Keratinocyte (primary cell): ENCODE data around the gene ZCRB1. TPM values are rescaled to one million over a fixed set of nuclear protein-coding genes. Genes with fewer than 3 reads are reported as not detected.

Experiments
- DNase-seq: peaks from one replicate; pipeline ENCODE4 v3.0.0-alpha.2; 2011; ENCODE audit warnings: low read depth, missing footprints, low spot score
- FAIRE-seq: peaks from 2 replicates; lab custom pipeline; 2011; peaks lifted over from hg19 to GRCh38; lab: Jason Lieb, UNC
- H2AFZ ChIP-seq: 2 replicates; pipeline ENCODE4 v1.6.0; 2012; ENCODE audit warnings: low read length, control low read depth, inconsistent platforms; ENCODE audit not compliant: control insufficient read depth
- H3K27ac ChIP-seq: 2 replicates; pipeline ENCODE4 v1.5.1; 2011; ENCODE audit warnings: low read length; ENCODE audit not compliant: control insufficient read depth, insufficient read depth
- H3K27me3 ChIP-seq: 3 replicates; pipeline ENCODE4 v1.6.0; 2011; ENCODE audit warnings: low read length; ENCODE audit not compliant: control insufficient read depth, insufficient read depth; ENCODE audit errors: extremely low read depth
- H3K36me3 ChIP-seq, 2 experiments: 2 replicates in 1 of 2; 3 replicates in 1 of 2; pipeline ENCODE4 v1.5.1; 2011; ENCODE audit warnings: low read length in 2 of 2, mild to moderate bottlenecking in 1 of 2; ENCODE audit not compliant: control insufficient read depth in 2 of 2, insufficient read depth in 2 of 2; ENCODE audit errors: extremely low read depth in 1 of 2
- H3K4me1 ChIP-seq: 3 replicates; pipeline ENCODE4 v1.5.1; 2011; ENCODE audit warnings: low read length; ENCODE audit not compliant: control insufficient read depth, insufficient read depth; ENCODE audit errors: extremely low read depth
- H3K4me2 ChIP-seq: 3 replicates; pipeline ENCODE4 v1.6.0; 2011; ENCODE audit warnings: low read depth, low read length; ENCODE audit not compliant: control insufficient read depth, insufficient read depth; ENCODE audit errors: extremely low read depth
- H3K4me3 ChIP-seq, 3 experiments: fragments of 200-600 bp in 1 of 3; sonication (generic) in 1 of 3; 2 replicates in 2 of 3; 3 replicates in 1 of 3; pipeline ENCODE4 v1.5.1; 2011 to 2016; ENCODE audit warnings: low read length in 3 of 3, mild to moderate bottlenecking in 3 of 3, control low read depth in 2 of 3, inconsistent platforms in 1 of 3, low read depth in 1 of 3, mixed read lengths in 1 of 3, mixed run types in 1 of 3, moderate library complexity in 1 of 3; ENCODE audit not compliant: control insufficient read depth in 2 of 3, insufficient read depth in 2 of 3; ENCODE audit errors: extremely low read depth in 1 of 3
- H3K79me2 ChIP-seq: 2 replicates; pipeline ENCODE4 v1.6.0; 2012; ENCODE audit warnings: low read length; ENCODE audit not compliant: control insufficient read depth, insufficient read depth
- H3K9ac ChIP-seq: 3 replicates; pipeline ENCODE4 v1.6.0; 2011; ENCODE audit warnings: low read length; ENCODE audit not compliant: control insufficient read depth, insufficient read depth; ENCODE audit errors: extremely low read depth
- H3K9me1 ChIP-seq: 3 replicates; pipeline ENCODE4 v1.6.0; 2011; ENCODE audit warnings: low read length; ENCODE audit not compliant: control insufficient read depth, insufficient read depth; ENCODE audit errors: extremely low read depth
- H3K9me3 ChIP-seq: 2 replicates; pipeline ENCODE4 v1.5.1; 2012; ENCODE audit warnings: low read depth, low read length; ENCODE audit not compliant: control insufficient read depth
- H4K20me1 ChIP-seq: 3 replicates; pipeline ENCODE4 v1.6.0; 2011; ENCODE audit warnings: low read length; ENCODE audit not compliant: control insufficient read depth, insufficient read depth; ENCODE audit errors: extremely low read depth
- EZH2 ChIP-seq: IDR thresholded peaks from one replicate; pipeline ENCODE4 v1.6.1; 2012; ENCODE audit warnings: inconsistent platforms, mild to moderate bottlenecking, low read length, moderate library complexity
- dilution Hi-C: fragments of 300-500 bp; cut with MboI; formaldehyde crosslinking; loops from one replicate; pipeline ENCODE4 v1.7.0; 2020; ENCODE audit warnings: low sequenced_read_pairs; ENCODE audit not compliant: extremely low pct_ligation_motif_present
- polyA plus RNA-seq, 5 experiments: library from polyadenylated mRNA; depleted of rRNA in 3 of 5; stranded (reverse) in 3 of 5; stranded (forward) in 1 of 5; unstranded in 1 of 5; fragments of >200 nt; gene quantifications; 1 replicate in 1 of 5; 2 replicates in 3 of 5; 3 replicates in 1 of 5; pipeline versions ENCODE4 v1.2.1 to v1.2.3, GENCODE V29; 2011 to 2012; ENCODE audit warnings: missing spikeins in 2 of 5, low read depth in 1 of 5, low replicate concordance in 1 of 5
- TF ChIP-seq, protein P1 (sequence below), 3 experiments: IDR thresholded peaks in 1 of 3; conservative IDR thresholded peaks in 1 of 3; optimal IDR thresholded peaks in 1 of 3; 2 replicates in 2 of 3; 3 replicates in 1 of 3; pipeline versions ENCODE3 to v1.5.1; 2011; ENCODE audit warnings: low read length in 3 of 3, mild to moderate bottlenecking in 3 of 3, moderate library complexity in 2 of 3, control low read depth in 1 of 3, inconsistent platforms in 1 of 3; ENCODE audit not compliant: insufficient read depth in 2 of 3; ENCODE audit errors: extremely low read depth in 1 of 3

ZCRB1 gene
- polyA plus RNA-seq, 1 donor (not counting 4 experiments of a cell fraction or from before 2014, with no cell fraction given): 41.6 TPM

DNA sequence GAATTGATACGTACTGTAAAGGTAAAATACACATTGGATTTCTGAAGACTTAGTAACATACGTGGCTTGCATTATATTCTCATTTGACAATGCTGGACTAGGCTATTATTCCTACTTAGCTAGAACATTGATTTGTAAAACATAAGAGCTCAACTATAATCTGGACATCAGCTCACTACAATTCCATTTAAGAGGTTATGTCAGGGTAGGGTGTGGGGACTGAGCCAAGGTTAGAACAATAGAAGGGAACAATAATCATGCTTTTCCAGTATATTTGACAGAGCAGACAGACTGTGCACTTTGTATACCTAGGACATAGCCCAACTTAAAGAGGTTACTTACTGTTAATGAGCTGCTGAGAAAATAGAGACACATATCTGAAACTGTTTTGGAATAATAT lies 10.8 kb downstream of the ZCRB1 start:
- dilution Hi-C loops: no loop called here
- H3K4me2 ChIP-seq: no peak overlapping the region
- H3K27me3 ChIP-seq: no peaks in the 10 kb centered on the region
- H4K20me1 ChIP-seq: no peaks in the 10 kb centered on the region
- H3K4me3 ChIP-seq: no peak overlapping the region
- no peaks in the 10 kb centered on the region for H3K9me1 ChIP-seq
- H3K36me3 ChIP-seq: peaks cover 0 to 4% of the 10 kb centered on the region in 2 experiments
- FAIRE-seq: no peak
- no peak for DNase-seq
- TF ChIP-seq, protein P1, sequence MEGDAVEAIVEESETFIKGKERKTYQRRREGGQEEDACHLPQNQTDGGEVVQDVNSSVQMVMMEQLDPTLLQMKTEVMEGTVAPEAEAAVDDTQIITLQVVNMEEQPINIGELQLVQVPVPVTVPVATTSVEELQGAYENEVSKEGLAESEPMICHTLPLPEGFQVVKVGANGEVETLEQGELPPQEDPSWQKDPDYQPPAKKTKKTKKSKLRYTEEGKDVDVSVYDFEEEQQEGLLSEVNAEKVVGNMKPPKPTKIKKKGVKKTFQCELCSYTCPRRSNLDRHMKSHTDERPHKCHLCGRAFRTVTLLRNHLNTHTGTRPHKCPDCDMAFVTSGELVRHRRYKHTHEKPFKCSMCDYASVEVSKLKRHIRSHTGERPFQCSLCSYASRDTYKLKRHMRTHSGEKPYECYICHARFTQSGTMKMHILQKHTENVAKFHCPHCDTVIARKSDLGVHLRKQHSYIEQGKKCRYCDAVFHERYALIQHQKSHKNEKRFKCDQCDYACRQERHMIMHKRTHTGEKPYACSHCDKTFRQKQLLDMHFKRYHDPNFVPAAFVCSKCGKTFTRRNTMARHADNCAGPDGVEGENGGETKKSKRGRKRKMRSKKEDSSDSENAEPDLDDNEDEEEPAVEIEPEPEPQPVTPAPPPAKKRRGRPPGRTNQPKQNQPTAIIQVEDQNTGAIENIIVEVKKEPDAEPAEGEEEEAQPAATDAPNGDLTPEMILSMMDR (optimal IDR thresholded peaks at IDR 0.05 in 1 of 3, IDR thresholded peaks at IDR 0.05 in 1 of 3, conservative IDR thresholded peaks at IDR 0.05 in 1 of 3; ENCODE audit: extremely low read depth in 1 of 3, insufficient read depth in 2 of 3, low read length in 3 of 3): no peak
- no peak for TF ChIP-seq EZH2
- H3K4me1 ChIP-seq: no peaks in the 10 kb centered on the region
- no peak overlapping the region for H3K27ac ChIP-seq
- H3K9ac ChIP-seq: no peak overlapping the region
- no peaks in the 10 kb centered on the region for H3K79me2 ChIP-seq
- no peak overlapping the region for H2AFZ ChIP-seq
- H3K9me3 ChIP-seq: no peaks in the 10 kb centered on the region

DNA sequence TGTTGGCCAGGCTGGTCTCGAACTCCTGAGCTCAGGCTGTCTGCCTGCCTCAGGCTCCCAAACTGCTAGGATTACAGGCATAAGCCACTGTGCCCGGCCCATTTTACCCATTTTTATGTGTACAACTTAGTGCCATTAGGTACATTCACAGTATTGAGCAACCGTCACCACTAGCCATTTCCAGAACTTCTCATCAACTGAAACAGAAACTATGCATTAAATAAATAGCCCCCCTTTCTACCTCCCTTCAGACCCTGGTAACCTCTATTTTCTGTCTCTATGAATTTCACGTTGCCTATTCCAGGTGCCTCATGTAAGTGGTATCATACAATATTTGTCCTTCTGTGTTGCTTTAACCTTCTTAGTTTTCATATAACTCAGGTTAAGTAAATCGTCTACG lies 15.9 kb downstream of the ZCRB1 start:
- peaks cover 0 to 1% of the 10 kb centered on the region in 2 experiments for H3K36me3 ChIP-seq
- H3K4me1 ChIP-seq: no peaks in the 10 kb centered on the region
- TF ChIP-seq, protein P1 (optimal IDR thresholded peaks at IDR 0.05 in 1 of 3, IDR thresholded peaks at IDR 0.05 in 1 of 3, conservative IDR thresholded peaks at IDR 0.05 in 1 of 3; ENCODE audit: extremely low read depth in 1 of 3, insufficient read depth in 2 of 3, low read length in 3 of 3): no peak
- no peak for TF ChIP-seq EZH2
- H3K4me2 ChIP-seq: no peak overlapping the region
- H3K9me3 ChIP-seq: no peaks in the 10 kb centered on the region
- dilution Hi-C loops: no loop called here
- H3K9ac ChIP-seq: no peak overlapping the region
- no peaks in the 10 kb centered on the region for H3K27me3 ChIP-seq
- DNase-seq (no peak), FAIRE-seq (no peak)
- H4K20me1 ChIP-seq: no peaks in the 10 kb centered on the region
- H2AFZ ChIP-seq: no peak overlapping the region
- no peak overlapping the region for H3K4me3 ChIP-seq
- no peaks in the 10 kb centered on the region for H3K79me2 ChIP-seq
- no peaks in the 10 kb centered on the region for H3K9me1 ChIP-seq
- no peak overlapping the region for H3K27ac ChIP-seq
